ENCODE results near the gene SLC38A7. TPM values are rescaled to one million over a fixed set of nuclear protein-coding genes. Genes with fewer than 3 reads are reported as not detected.
"Not testable (repeated sequence)": the region's sequence is repeated elsewhere in the genome, so short reads cannot be mapped to it uniquely, and the experiment has no call there.

SLC38A7 gene
- total RNA-seq, 1 experiment from 2014 or later: 26.6 TPM

- Histone ChIP-seq H3K4ac (ENCODE audit: low read depth, low read length) (no peak overlapping the region), H3K9ac (ENCODE audit: extremely low read depth, insufficient read length, low read length) (no peak overlapping the region), H3K23ac (ENCODE audit: insufficient read length, low read depth, low read length) (no peak overlapping the region), H3K4me2 (ENCODE audit: insufficient read depth, insufficient read length, low read length) (no peak overlapping the region), H3K14ac (ENCODE audit: insufficient read depth, low read length) (no peak overlapping the region), H3K4me1 (ENCODE audit: insufficient read depth, low read length) (no peaks in the 10 kb centered on the region), H4K91ac (ENCODE audit: insufficient read length, low read depth, low read length) (no peak overlapping the region), H3K9me3 (ENCODE audit: control insufficient read depth, low read depth, low read length) (no peaks in the 10 kb centered on the region), H2AFZ (ENCODE audit: low read length) (no peak overlapping the region), H2AK5ac (ENCODE audit: insufficient read length, low read length) (no peak overlapping the region), H3K18ac (ENCODE audit: insufficient read length, low read depth, low read length) (no peak overlapping the region), H2BK120ac (ENCODE audit: low read depth, low read length, poor library complexity, severe bottlenecking) (no peak overlapping the region), H3T11ph (ENCODE audit: low read length) (no peak overlapping the region), H2BK15ac (ENCODE audit: low read depth, low read length) (no peak overlapping the region), H4K8ac (replicated peaks; ENCODE audit: insufficient read length, low read depth, low read length) (no peak overlapping the region), H3K27me3 (ENCODE audit: insufficient read depth, low read length) (no peaks in the 10 kb centered on the region), H4K20me1 (ENCODE audit: control insufficient read depth, insufficient read depth, insufficient read length) (no peaks in the 10 kb centered on the region), H3K79me2 (ENCODE audit: insufficient read depth, low read length) (no peaks in the 10 kb centered on the region), H2BK5ac (ENCODE audit: insufficient read length, low read length) (no peak overlapping the region), H4K5ac (ENCODE audit: insufficient read length, low read depth, low read length) (no peak overlapping the region), H2BK12ac (ENCODE audit: insufficient read length, low read depth, low read length) (no peak overlapping the region), H3K23me2 (ENCODE audit: insufficient read length, low read depth, low read length, poor library complexity, severe bottlenecking) (no peaks in the 10 kb centered on the region), H3K27ac (ENCODE audit: insufficient read length, low read depth, low read length) (no peak overlapping the region), H3K56ac (ENCODE audit: insufficient read length, low read depth, low read length) (no peak overlapping the region), H2BK20ac (ENCODE audit: low read depth, low read length, poor library complexity, severe bottlenecking) (no peak overlapping the region), H3K79me1 (ENCODE audit: insufficient read depth, low read depth, low read length, poor library complexity, severe bottlenecking) (no peaks in the 10 kb centered on the region)
- Mint-ChIP-seq H3K27me3 (ENCODE audit: low read depth) (peaks cover 1% of the 10 kb centered on the region; the same call in 1 of the 2 replicates), H3K4me3 (no peak overlapping the region), H3K9me3 (no peaks in the 10 kb centered on the region; a peak in 1 of 5 replicates), H3K4me1 (peaks cover 2 to 3% of the 10 kb centered on the region in 2 experiments; a peak in 3 of 4 replicates), H3K36me3 (ENCODE audit: insufficient read depth in 1 of 3, low read depth in 3 of 3) (peaks cover 0 to 2% (median 1%) of the 10 kb centered on the region in 3 experiments; a peak in 5 of 7 replicates), H3K27ac (peak overlapping the region in 1 of 3 experiments; percentile 68; a peak in 1 of 7 replicates)
- WGBS (ENCODE audit: extremely low coverage, insufficient read length, low lambda C conversion rate): no CpG with 5 or more reads among the region's 12 CpGs
- peak; percentile 77 for TF ChIP-seq CTCF (conservative IDR thresholded peaks at IDR 0.05)
- peak; percentile 63 for DNase-seq
Observed at GRCh38 chr16:58661199-58661830, 23.3 kb downstream of the SLC38A7 start.

DNA sequence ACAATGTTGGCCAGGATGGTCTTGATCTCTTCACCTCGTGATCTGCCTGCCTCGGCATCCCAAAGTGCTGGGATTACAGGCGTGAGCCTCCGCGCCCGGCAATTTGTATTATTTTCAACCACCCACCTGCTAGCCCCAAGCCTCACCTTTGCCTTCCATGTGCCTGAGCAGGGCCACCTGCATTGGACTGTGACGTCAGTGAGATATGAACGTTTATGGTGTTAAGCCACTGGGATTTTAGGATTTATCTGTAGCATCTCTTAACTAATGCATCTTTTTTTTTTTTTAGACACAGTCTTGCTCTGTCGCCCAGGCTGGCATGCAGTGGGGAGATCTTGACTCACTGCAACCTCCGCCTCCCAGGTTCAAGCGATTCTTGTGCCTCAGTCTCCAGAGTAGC is 24.7 kb downstream of the SLC38A7 start:
- H2BK12ac ChIP-seq (ENCODE audit: insufficient read length, low read depth, low read length); H3K23me2 ChIP-seq (ENCODE audit: insufficient read length, low read depth, low read length, poor library complexity, severe bottlenecking); H4K91ac ChIP-seq (ENCODE audit: insufficient read length, low read depth, low read length); H3K4me1 ChIP-seq (ENCODE audit: insufficient read depth, low read length); H3K9me3 Mint-ChIP-seq; H2BK20ac ChIP-seq (ENCODE audit: low read depth, low read length, poor library complexity, severe bottlenecking); H4K8ac ChIP-seq (replicated peaks; ENCODE audit: insufficient read length, low read depth, low read length); H2AK5ac ChIP-seq (ENCODE audit: insufficient read length, low read length); H3K23ac ChIP-seq (ENCODE audit: insufficient read length, low read depth, low read length); H2BK5ac ChIP-seq (ENCODE audit: insufficient read length, low read length); H3K14ac ChIP-seq (ENCODE audit: insufficient read depth, low read length); H3T11ph ChIP-seq (ENCODE audit: low read length); H3K79me2 ChIP-seq (ENCODE audit: insufficient read depth, low read length); H3K27me3 Mint-ChIP-seq (ENCODE audit: low read depth); H3K27me3 ChIP-seq (ENCODE audit: insufficient read depth, low read length); H2BK120ac ChIP-seq (ENCODE audit: low read depth, low read length, poor library complexity, severe bottlenecking); DNase-seq; H3K4me2 ChIP-seq (ENCODE audit: insufficient read depth, insufficient read length, low read length); H4K5ac ChIP-seq (ENCODE audit: insufficient read length, low read depth, low read length); H3K79me1 ChIP-seq (ENCODE audit: insufficient read depth, low read depth, low read length, poor library complexity, severe bottlenecking); H3K18ac ChIP-seq (ENCODE audit: insufficient read length, low read depth, low read length); H3K9ac ChIP-seq (ENCODE audit: extremely low read depth, insufficient read length, low read length); H3K4me3 Mint-ChIP-seq; H3K27ac Mint-ChIP-seq; H3K56ac ChIP-seq (ENCODE audit: insufficient read length, low read depth, low read length); H4K20me1 ChIP-seq (ENCODE audit: control insufficient read depth, insufficient read depth, insufficient read length); H2AFZ ChIP-seq (ENCODE audit: low read length); H3K4me1 Mint-ChIP-seq; H3K9me3 ChIP-seq (ENCODE audit: control insufficient read depth, low read depth, low read length); H3K4ac ChIP-seq (ENCODE audit: low read depth, low read length); H3K36me3 Mint-ChIP-seq (ENCODE audit: insufficient read depth in 1 of 3, low read depth in 3 of 3); H3K27ac ChIP-seq (ENCODE audit: insufficient read length, low read depth, low read length); H2BK15ac ChIP-seq (ENCODE audit: low read depth, low read length): not testable (repeated sequence)
- WGBS (ENCODE audit: extremely low coverage, insufficient read length, low lambda C conversion rate): no CpG with 5 or more reads among the region's 11 CpGs
